IPS-18c (cell line): Measurements from ENCODE around the gene FBXO7.
A peak's percentile ranks its signal among the peaks of the same experiment; 100 is the strongest.
"Not testable (repeated sequence)": the region's sequence is repeated elsewhere in the genome, so short reads cannot be mapped to it uniquely, and the experiment has no call there.

Experiments used
- H3K4me3 ChIP-seq: 2 replicates; pipeline ENCODE4 v1.7.0; 2013; ENCODE audit warnings: low read depth, mild to moderate bottlenecking, low read length, moderate library complexity; ENCODE audit not compliant: insufficient read depth
- H3K9me3 ChIP-seq: one replicate; pipeline ENCODE4 v1.6.1; 2013; ENCODE audit warnings: mild to moderate bottlenecking, low read length, moderate library complexity; ENCODE audit not compliant: control insufficient read depth, insufficient read depth

Gene FBXO7

DNA sequence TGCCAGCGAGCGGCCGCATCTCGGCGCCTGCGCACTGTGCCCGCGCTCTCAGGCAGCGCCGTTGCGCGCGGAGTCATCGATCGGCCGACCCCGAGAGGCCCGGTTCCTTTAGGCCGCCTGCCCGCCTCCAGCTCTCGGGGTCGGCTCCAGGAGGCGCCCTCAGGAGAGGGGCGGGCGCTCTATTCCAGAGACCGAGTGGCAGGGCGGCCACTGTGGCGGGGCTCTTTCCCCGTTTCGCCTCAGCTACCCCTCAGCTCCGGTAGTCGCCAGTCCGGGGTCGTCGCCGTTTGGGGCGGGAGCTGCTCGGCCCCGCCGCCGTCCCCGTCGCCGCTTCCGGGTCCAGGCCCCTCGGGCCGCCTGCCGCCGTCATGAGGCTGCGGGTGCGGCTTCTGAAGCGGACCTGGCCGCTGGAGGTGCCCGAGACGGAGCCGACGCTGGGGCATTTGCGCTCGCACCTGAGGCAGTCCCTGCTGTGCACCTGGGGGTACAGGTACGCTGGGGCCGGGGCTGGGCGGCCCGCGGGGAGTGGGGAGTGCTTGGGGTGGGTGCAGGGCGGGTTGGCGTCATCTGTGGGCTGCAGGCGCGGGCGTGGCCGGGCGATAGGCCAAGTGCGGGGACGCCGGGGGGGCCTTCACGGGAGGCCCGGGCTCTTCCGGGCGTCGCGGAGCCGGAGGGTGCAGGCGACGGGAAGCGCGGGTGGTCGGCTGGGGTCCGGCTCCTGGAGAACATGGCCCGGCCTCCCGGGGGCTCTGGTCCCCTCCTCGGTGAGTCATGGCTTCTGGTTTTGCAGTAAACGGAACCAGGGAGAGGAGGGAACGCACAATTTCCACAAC lies at the start of gene FBXO7:
TSS of gene FBXO7 (plus strand) at position 177 of the 833 bp plus-strand sequence. CDS start at position 369, 192 bp downstream.
- Histone ChIP-seq H3K9me3 (no peaks in the 10 kb centered on the region), H3K4me3 (peak within 1 kb of the TSS; percentile 90)

DNA sequence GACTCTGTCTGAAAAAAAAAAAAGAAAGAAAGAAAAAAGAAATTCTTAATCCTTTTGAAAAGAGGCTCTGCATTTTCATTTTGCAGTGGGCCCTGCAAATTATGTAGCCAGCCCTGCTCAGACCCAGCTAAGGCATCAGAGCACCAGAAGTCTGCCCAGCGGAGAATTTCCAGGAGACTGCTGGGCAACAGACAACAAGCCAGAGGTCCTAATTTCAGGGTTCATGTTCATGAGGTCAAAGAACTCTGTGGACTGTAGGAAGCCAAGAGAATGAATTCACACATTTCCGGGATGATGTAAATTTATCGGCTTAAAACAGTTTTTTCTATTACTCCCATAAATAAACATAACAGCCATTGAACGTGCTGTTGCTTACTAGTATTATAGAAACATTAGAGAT lies 47.7 kb upstream of the FBXO7 start:
- Histone ChIP-seq H3K4me3 (no peak overlapping the region), H3K9me3 (no peaks in the 10 kb centered on the region)

DNA sequence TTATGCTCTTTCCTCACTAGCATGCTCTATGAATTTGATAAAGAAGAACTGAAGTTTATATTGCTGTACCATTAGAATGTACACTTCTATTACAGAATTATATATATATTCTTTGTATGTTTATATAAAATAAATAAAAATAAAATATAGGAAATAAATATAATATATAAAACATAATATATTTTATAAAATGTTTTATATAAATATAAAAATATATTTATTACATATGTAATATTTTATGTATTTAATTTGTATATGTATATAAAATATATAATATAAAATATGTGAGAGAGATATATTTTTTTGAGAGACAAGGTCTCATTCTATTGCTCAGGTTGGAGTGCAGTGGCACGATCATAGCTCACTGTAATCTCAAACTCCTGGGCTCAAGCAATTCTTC lies 44.3 kb upstream of the FBXO7 start:
- H3K4me3 ChIP-seq = no peak overlapping the region
- no peaks in the 10 kb centered on the region for H3K9me3 ChIP-seq

DNA sequence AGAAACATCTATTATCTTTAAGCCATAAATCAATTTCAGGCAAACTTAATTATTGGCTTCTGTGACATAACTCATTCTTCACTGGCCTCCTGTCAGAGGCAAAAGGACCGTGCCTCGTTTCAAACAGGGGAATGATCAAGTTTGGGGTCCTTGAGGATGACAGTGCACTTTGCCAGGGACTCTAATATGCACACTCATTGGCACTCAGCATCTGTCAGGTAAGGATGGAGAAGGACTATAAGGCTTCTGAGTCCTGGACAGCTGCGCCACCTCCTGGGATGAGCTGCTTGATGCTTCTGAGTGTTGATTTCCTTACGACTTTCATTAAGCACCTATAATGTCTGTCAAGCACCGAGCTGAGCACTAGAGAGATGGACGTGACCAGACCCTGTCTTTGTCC lies 30.5 kb upstream of the FBXO7 start:
- H3K9me3 ChIP-seq = no peaks in the 10 kb centered on the region
- H3K4me3 ChIP-seq = no peak overlapping the region

DNA sequence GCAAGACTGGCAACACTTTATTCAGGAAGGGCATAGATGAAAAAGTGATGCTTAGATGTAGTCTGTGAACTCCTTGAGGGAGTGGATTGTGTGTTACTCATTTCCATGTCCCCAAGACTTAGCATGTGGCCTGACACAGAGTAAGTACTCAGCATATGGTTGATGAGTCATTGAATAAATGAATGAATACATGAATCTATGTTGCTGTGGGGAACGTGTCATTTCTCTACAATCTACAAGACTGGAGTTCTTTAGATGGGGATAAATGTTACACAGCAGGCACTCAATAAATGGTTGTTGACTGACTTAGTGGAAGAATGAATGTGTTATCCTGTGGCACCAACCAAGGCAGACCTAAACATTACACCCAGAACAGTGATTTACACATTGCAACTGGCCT lies 28.3 kb upstream of the FBXO7 start:
- Histone ChIP-seq H3K9me3 (peaks cover 2% of the 10 kb centered on the region), H3K4me3 (no peak overlapping the region)

DNA sequence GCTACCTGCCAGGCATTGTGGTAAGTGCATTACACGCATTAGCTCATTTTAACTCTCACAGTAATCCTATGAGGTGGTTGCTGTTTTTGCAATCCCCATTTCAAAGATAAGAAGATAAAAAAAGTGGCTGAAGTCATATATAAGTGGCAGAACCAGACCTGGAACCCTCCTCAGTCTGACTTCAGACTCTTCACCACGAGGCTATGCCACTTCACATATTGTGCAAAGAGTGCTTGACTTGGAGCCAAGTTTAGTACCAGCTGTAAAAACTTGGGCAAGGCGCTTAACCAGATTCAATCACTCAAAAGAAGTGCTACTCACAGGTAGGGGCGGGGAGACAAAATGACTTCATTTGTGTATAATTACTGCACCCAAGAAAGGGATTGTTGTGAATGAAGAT lies 25.6 kb upstream of the FBXO7 start:
- H3K4me3 ChIP-seq = no peak overlapping the region
- H3K9me3 ChIP-seq = peaks cover 2% of the 10 kb centered on the region

DNA sequence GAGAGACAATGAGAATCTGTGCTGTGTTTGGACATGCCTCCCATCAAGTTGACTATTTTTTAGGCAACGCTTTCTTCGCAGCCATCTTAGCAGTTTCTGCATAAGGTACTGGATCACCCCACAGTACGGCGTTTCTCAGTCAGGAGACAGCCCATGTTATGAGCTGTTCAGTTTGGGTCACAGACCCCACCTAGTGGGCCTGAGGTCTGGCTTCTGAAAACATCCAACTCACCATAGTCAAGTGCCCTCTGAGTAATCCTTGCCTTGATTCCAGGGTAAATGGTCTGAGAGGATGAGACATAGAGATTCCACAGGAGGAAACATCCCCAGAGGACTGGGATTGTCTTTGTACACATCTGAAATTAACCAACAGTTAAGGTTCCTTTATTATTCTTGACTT lies 17.6 kb upstream of the FBXO7 start:
- Histone ChIP-seq H3K4me3 (no peak overlapping the region), H3K9me3 (no peaks in the 10 kb centered on the region)

DNA sequence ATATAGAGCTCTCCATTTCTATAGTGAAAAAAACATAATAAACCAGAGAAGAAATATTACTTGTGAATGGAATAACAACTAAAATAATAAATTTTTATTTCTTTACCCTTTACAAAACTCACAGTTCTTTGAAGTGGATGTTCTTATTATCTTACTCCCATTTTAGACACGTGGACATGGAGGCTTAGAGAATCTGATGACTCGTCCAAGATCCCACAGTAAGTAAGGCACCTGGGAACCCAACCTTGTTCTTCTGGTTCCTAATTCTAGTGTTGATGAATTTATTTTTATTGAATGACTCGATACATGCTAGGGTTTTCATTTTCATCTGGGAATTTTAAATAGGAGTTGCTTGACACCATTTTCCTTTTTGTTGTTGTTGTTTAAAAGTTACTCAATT lies 12.2 kb upstream of the FBXO7 start:
- H3K9me3 ChIP-seq = no peaks in the 10 kb centered on the region
- H3K4me3 ChIP-seq = no peak overlapping the region

DNA sequence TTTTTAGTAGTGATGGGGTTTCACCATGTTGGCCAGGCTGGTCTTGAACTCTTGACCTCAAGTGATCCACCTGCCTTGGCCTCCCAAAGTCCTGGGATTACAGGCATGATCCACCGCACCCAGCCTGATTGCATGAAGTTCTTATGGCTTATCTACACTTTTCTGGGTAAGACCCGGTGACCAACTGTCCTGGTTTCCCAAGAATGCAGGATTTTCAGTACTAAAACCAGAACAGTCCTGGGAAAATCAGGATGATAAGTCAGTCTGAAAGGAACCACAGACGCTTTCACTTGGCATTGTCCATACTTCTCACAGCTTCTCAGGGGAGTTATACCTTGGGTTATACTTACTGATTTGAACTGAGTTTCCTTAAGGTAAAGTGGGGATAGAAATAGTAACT lies 8.9 kb upstream of the FBXO7 start:
- Histone ChIP-seq H3K9me3 (no peaks in the 10 kb centered on the region), H3K4me3 (no peak overlapping the region)

DNA sequence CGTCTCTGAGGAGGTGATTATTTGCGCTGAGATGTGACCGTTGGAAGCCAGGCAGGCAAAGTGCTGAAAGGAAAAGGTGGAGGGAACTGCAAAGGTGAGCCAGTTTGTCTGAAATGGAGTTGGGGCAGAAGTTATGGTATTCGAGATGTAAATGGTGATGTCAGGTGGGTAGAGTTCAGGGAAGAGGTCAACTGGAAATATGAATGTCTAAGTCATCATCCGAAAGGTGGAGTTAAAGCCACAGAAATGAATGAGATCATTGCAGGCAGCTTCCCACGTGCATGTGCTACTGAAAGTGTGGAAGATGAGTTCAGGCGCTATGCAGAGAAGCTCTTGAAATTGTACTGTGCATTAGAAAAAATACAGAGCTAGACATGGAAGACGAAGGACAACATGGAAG lies 8.1 kb upstream of the FBXO7 start:
- no peaks in the 10 kb centered on the region for H3K9me3 ChIP-seq
- no peak overlapping the region for H3K4me3 ChIP-seq

DNA sequence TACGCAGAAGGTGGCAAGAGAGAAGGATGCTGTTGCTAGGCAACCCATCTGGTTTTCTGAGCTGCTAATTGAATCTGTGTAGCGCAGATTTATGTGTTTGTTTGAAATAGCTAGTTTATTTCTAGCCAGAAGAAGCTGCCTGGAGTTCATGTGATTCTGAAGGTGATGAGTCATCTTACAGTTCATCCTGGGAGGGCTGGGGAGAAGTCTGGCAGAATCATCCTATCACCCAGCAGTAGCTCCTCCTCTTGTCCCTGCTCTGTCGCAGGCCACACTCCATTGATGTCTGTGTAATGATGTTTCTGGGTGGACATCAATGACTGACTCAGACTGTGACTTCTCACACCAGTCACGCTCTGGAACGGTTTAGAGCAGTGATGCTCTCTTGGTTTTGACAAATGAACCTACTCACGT lies 4.8 kb upstream of the FBXO7 start:
- H3K4me3 ChIP-seq = no peak overlapping the region
- no peaks in the 10 kb centered on the region for H3K9me3 ChIP-seq

DNA sequence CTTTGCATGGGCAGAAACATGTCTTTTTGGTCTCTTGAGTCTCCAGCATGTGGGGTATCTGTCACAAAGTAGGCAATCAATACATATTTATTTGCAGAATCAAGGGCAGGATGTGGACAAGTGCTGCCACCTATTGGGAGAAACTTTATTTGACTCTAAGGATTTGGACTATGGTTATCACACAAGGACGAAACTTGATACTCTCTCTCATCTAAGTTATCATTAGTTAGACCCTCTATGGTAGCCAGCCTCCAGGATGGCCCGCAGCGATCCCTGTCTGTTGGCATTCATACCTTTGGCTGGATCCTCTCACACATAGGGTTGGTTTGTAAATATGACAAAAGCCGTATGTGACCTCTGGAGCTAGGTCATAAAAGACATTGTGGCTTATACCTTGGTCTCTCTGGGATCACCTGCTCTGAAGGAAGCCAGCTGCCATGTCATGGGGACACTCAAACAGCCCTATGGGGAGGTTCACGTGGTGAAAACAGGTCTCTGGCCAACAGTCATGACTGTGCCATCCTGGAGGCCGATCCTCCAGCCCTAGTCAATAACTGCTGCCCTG lies 1.1 kb upstream of the FBXO7 start:
- H3K4me3 ChIP-seq = peak overlapping the region; percentile 90; the same call in 1 of the 2 replicates

DNA sequence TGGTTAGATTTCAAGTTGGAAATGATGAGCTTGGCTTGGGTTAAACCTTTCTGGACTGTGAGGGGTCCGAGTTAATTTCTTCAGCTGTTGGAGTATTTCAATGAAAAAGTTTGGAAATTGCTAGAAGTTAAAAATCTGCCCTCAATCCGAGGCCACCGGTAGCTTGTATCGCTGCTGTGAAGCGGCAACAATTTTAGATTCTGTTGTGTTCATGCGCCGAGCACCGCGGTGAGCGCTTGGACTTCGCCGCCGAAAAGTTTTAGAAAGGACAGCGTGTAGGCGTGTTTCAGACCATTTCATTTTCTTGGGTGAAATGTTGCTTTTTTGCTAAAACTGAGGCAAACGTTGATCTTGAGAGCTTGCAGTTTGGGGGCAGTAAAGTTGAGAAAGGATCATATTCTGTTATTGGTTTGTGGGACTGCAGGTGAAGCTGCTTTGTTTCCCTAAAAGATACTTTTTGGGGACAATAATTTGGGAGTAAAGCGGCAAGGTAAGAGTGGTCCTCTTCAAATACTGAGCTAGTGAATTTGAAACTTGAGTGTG lies 928 bp downstream of the FBXO7 start:
- H3K4me3 ChIP-seq = peak overlapping the region; percentile 90
- H3K9me3 ChIP-seq = no peaks in the 10 kb centered on the region

More for the DNA sequence above, 1.1 kb upstream of the FBXO7 start:
- H3K9me3 ChIP-seq = no peaks in the 10 kb centered on the region

DNA sequence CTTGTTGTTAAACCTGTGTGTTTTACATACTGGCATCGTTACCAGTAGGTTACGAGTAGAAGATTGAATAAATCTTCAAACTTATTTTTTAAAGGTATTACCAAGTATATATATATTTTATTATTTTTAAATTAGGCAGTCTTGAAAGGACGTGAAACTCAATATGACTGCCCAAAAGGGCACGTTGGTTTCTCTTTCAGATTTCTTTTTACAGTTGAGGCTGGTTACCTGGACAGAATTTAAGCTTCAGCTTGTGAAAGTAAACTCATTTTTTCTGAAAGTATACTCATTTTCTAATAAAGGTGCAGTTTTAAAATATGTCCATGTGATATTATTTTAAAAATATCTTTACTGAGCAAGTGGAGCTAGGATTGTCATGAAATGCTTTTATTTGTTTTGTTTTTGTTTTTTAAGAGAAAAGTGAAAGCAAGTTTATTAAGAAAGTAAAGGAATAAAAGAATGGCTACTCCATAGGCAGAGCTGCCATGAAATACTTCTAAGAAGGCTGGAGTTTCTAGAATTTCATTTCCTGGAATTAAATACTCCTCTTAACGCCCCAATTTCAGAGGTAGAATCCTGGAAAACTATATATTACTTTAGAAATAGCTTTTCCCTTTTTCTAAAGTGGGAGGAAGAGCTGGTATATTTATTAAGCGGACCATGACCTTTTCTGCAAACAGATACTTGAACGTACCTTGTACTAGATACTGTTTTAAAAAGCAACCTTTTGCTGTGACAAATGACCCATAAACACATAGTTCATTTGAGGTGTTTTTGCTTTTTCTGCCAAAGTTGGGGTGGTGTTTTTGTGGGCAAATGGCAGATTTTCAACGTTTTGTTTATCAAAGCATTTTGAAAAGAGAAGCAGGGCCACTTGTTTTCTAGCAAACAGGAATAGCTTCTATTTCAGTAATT lies 1.9 kb downstream of the FBXO7 start:
- Histone ChIP-seq H3K9me3 (no peaks in the 10 kb centered on the region), H3K4me3 (no peak overlapping the region)

DNA sequence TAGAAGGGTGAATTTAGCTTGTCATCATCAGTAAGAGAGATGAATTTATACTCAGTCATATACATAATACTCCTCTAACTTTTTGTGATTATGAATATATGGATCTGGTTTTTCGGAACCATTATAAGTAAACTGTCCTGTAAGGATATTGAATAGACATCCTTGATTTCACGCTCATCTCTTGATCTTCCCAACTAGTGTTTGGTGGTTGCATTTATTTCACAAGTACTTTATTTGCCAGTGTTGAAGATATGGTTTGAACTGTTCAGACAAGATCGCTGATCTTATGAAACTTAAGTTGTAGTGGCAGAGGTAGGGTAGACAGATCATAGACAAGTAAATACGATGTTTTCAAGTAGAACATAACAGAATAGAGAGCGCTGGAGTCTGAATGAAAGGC lies 3.0 kb downstream of the FBXO7 start:
- H3K4me3 ChIP-seq = no peak overlapping the region

DNA sequence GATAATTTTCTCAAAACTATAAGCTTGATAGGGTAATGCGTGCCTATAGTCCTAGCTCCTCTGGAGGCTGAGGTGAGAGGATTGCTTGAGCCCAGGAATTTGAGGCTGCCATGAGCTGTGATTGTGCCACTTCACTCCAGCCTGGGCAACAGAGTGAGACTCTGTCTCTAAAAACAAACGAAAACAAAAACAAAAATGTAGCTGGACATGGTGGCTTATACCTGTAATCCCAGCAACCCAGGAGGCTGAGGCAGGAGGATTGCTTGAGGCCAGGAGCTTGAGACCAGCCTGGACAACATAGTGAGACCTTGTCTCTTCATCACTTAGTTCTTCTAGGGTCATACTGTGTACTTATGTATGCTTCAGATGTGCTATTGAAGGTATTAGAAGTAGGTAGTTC lies 3.9 kb downstream of the FBXO7 start:
- not testable (repeated sequence) for H3K4me3 ChIP-seq, H3K9me3 ChIP-seq

More for the DNA sequence above, 3.0 kb downstream of the FBXO7 start:
- no peaks in the 10 kb centered on the region for H3K9me3 ChIP-seq

DNA sequence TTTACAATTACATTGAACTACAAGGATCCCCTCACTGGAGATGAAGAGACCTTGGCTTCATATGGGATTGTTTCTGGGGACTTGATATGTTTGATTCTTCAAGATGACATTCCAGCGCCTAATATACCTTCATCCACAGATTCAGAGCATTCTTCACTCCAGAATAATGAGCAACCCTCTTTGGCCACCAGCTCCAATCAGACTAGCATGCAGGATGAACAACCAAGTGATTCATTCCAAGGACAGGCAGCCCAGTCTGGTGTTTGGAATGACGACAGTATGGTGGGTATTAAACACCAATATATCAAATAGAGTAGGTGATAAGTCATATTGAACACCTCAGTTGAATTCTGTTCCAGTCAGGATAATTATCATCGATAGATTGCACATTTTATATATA lies 4.4 kb downstream of the FBXO7 start:
- Histone ChIP-seq H3K4me3 (no peak overlapping the region), H3K9me3 (no peaks in the 10 kb centered on the region)
